ENCODE measurements around the gene RCAN2.
"Not testable (repeated sequence)": the region's sequence is repeated elsewhere in the genome, so short reads cannot be mapped to it uniquely, and the experiment has no call there.

Gene RCAN2

GRCh38 chr6:46381579-46381978 lies 109.7 kb downstream of the RCAN2 start:
- no peak for DNase-seq

DNA sequence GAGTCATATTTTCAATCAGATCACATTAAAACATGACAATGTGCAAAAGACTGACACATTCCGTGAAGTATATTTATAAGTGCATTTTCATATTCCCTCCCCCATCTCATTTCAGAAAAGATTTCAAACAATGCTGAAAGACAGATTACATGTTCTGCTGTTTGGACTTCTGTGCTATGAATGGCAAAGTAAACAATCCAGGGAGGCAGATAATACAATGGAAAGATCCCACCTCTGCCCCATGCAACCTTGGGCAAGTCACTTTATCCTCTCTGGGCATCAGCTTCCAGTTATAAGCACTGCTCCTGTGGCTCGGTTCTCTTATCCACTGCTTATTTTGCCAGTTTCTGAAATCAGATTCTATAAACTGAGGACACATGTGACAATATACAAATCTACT lies 110.2 kb downstream of the RCAN2 start:
- no peak for DNase-seq

GRCh38 chr6:46380152-46380807 lies 111.0 kb downstream of the RCAN2 start:
- DNase-seq: no peak

GRCh38 chr6:46378882-46379416 lies 112.3 kb downstream of the RCAN2 start:
- no peak for DNase-seq

DNA sequence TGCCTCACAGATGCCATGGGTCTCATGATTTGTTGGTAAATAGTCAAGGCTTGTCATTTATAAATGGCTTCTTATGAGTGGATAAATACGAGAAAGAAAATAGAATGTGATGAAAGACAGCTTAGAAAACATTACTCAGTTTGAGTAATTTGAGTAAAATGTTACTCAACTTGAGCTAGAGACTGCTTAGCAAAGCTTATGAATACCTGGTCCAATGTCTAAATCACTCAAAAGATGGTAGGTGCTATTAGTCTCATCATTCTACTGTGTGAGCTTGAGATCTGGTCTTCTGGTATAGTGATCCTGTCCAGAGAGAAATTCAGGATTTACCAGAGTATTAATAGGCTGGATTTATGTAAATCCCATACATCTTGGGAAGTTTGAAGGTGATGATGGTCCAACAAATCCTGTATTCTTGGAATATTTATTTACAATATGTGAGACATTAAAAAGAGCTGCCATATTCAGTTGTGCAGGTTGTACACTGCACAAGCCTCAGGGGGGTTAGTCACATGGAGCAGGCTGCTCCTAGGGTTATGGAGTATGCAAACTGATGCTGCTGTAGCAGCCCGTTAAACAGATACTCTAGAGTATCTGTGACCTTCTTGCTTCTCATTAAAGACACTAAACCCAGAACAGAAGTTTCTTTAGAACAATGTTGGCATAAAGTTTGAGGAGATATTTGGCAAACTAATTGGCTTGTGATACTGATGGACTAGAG lies 112.9 kb downstream of the RCAN2 start:
- DNase-seq: no peak

DNA sequence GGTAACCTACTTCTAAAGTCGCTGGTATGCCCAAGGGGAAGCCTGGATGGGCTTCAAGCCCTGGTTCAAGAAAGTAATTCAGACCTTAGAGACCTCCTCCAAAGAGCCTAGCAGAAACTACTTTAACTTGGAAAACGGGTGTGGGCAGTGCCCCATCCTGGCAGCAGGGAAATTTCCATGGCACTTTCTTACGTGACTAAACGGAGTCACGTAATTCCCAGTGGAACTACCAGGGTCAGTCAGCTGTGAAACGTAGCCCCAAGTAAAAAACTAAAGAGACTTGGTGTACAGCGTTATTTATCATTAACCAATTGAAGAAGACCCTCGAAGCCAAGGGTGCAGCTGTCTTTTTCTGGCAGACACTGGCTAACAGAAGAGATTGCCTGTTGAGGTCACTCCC lies 114.0 kb downstream of the RCAN2 start:
- DNase-seq: no peak

DNA sequence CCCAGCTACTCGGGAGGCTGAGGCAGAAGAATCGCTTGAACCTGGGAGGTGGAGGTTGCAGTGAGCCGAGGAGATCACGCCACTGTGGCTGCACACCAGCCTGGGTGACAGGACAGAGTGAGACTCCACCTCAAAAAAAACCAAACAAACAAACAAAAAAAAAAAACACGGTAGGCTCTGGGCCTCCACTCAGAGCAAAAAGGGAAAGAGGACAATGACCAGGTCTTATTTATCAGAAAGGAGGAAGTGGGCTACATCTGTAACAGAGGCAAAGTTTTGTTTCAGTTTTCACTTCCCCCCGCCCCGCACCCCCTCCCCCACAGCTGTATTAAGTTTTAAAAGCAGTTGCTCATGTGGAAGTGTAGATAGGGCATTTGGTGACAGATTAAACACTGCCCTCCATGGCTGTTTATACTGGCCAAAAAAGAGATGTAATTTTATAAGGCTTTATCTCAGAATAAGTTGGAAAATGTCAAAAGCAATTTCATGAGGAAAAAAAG lies 114.6 kb downstream of the RCAN2 start:
- no peak for DNase-seq

- no peak for DNase-seq
These were observed 120.6 kb downstream of the RCAN2 start for GRCh38 chr6:46370622-46371021.

- no peak for DNase-seq
These were observed 123.1 kb downstream of the RCAN2 start for GRCh38 chr6:46368169-46368536.

DNA sequence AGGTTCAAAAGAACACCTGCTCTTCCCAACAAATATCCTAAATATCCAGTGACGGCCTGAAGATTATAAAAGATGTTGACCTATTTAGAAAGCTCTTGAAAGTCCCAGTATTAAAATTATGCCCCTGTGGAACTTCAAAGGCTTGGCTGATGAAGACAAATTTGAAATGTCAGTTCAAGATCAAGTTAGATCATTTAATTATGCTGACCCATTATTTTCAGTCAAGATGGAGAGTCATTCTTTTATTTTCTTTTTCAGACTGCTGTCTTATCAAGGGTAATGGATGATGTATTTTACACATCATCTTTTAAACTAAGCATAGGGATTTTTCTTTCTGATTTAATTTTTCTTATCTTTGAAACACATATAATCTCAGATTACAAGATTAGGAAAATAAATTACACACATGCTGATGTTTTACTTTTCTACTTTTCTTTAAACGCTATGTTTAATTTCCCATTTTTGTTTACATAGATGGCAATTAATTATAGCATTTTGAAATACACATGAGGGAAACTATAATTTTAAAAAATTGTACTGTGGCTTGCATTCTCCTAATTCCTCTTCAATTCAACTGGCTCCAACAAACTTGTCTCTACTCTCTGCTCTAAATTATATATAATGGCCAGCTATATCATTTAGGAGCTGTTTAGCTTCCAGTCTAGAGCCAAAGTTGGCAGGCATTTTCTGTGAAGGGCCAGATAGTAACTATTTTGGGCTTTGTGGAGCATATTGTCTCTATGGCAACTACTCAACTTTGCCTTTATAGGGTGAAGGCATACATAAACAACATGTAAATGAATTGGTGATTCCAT lies 123.7 kb downstream of the RCAN2 start:
- no peak for DNase-seq

GRCh38 chr6:46366190-46366900 lies 124.9 kb downstream of the RCAN2 start:
- DNase-seq: no peak

GRCh38 chr6:46357591-46357990 lies 133.7 kb downstream of the RCAN2 start:
- DNase-seq: no peak

DNA sequence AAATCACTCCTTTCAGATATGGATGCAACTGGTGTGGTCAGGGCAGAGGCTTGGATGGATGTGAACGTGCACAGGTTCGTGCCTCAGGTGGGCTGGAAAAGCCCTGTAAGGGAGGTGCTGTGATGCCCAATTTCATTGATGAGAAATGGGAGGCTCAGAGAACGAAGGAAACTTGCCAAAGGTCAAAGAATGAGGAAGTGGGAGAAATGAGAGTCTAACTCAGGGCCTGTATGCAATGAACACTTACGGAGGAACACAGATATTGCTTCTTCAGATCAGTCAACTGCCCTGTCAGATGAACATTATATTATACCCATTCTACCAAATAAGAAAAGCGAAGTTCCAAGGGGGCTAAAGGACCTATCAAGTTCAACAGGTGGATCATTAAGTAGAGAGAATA lies 134.7 kb downstream of the RCAN2 start:
- no peak for DNase-seq

- DNase-seq: no peak
These were observed 137.7 kb downstream of the RCAN2 start for GRCh38 chr6:46353528-46353927.

DNA sequence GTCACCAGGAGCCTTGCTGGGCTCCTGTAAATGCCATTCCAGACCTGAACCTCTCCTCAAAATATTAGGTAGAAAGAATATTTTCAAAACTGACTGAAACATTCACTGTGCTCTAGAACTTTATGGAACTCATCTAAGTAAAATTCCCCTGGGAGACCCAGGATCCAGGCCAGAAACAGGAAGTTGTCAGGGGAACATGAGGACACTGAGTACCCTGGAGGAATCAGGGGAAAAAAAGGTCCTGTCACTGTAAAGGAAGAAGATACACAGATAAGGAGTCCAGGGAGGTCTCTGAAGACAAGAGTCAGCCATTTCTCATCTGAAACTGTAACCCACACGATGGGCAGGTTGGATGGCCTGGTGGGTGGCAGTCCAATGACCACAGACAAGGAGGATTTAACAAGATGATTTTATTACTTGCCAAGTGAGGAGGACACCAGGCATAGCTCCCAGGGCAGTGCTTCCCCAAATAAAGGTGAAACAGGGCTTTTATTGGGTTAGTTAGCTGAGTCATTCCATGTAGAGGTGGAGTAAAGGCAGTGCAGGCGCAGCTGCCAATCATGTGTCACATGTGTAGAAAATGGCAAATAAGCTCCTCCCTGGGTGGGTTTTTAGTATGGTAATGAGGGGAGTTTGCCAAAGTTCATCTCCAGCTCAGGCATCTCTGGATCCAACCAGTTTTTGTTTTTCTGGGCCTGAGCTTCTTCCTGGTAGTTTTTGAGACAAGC lies 138.5 kb downstream of the RCAN2 start:
- no peak for DNase-seq

GRCh38 chr6:46350714-46351113 lies 140.5 kb downstream of the RCAN2 start:
- no peak for DNase-seq

DNA sequence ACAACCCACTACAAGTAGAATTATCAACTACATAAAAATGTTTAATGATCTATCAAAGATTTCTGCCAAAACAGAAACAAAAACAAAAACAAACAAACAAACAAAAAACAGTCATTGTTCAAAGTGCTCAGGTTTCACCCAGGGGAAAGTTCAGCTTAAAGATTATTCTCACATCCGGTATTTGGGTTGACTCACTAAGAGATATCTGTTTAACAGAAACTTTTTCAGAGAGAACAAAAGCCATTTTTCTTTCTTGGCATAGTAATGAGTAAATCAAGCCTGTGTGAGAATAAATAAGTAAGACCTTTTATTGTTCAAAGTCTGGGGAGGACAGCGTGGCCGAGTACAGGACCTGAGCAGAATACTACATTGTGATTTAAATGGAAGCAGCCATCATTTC lies 143.6 kb downstream of the RCAN2 start:
- no peak for DNase-seq

DNA sequence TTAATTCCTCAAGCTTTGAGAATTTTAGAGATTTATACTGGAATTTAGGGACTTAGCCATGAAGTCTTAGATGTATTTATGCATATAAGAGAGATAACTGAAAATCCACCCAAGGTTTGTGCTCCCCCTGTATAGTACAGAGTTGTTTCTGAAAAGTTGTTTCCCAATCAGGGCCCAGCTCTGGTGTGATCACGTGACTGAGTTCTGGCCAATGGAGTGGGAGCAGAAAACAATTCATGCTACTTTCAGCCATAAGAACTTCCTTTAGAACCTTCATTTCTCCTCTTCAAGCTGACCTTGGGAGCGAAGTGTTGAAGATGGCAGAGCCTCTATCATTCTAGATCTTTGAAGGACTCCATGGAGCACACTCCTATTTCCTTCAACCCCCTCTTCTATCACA lies 151.0 kb downstream of the RCAN2 start:
- no peak for DNase-seq

DNA sequence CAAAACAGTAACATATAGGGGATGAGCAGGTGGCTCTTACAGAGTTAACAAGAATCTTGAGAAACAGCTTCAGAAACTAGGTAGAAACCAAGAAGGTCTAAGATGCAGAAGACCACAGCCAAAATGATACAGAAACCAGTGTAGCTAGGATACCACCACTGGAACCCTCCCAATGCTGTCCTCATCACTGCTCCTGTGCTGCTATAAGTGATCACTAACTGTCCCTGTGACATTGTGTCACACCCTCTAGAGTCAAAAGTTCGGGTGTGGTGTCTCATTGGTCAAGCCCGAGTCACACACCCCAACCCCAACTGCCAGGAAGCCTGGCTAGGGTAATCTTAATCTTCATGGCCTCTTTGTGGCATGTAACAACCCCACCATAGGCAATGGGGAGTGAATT lies 153.1 kb downstream of the RCAN2 start:
- DNase-seq: no peak

GRCh38 chr6:46334442-46334841 lies 156.8 kb downstream of the RCAN2 start:
- DNase-seq: no peak

DNA sequence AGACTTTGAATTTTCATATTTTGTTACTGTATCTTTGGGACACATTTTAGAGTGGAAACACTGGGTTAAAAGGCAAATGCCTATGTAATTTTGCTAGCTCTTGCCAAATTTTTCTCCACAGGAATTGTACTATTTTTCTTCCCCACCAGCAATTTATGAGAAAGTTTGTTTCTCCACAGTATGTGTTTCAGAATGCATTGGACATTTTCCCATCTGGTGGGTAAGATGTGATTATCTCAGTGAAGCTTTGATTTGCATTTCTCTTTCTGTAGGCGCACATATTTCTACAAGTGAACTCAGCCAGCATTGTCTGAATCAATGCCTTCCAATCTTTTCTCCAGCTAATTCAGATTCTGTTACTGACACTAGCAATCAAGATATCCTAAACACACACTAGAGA lies 157.8 kb downstream of the RCAN2 start:
- DNase-seq: no peak

- DNase-seq: not testable (repeated sequence)
These were observed 158.8 kb downstream of the RCAN2 start for GRCh38 chr6:46332448-46332847.

Data from stimulated activated CD4-positive, alpha-beta T cell treated with anti-CD3 and anti-CD28 coated beads, Interleukin-4, amount 100 ng/mL, for 24 hours (primary cell).